Suprapubic skin (tissue), 4 donors: ENCODE measurements around the gene PDE3A.

ENCODE experiments used
- CTCF ChIP-seq, 2 donors: fragments of 200-600 bp in 1 of 2; fragments of 450-650 bp in 1 of 2; sonication (generic) in 1 of 2; IDR thresholded peaks; one replicate each; pipeline ENCODE4 v1.5.1; 2016 to 2019; ENCODE audit warnings: antibody characterized with exemption in 2 of 2, mild to moderate bottlenecking in 1 of 2, moderate library complexity in 1 of 2
- POLR2A ChIP-seq, 2 donors: fragments of 450-650 bp; IDR thresholded peaks; one replicate each; pipeline ENCODE4 v1.6.1; 2017; ENCODE audit warnings: antibody characterized with exemption in 2 of 2, mild to moderate bottlenecking in 2 of 2, moderate library complexity in 2 of 2
- POLR2AphosphoS5 ChIP-seq, 3 donors: sonication (generic); formaldehyde crosslinking; IDR thresholded peaks; one replicate each; pipeline ENCODE4 v1.6.1; 2017; ENCODE audit warnings: antibody characterized with exemption in 3 of 3

- TF ChIP-seq POLR2A (IDR thresholded peaks at IDR 0.05) (no peak), CTCF (IDR thresholded peaks at IDR 0.05) (no peak), POLR2AphosphoS5 (IDR thresholded peaks at IDR 0.05) (no peak)
Measured at GRCh38 chr12:20731274-20731673, 362.9 kb downstream of the PDE3A start.
